DND-41 (cell line): ENCODE measurements around the gene MEI1.

ENCODE experiments used
- CTCF ChIP-seq: IDR thresholded peaks from 2 replicates; pipeline ENCODE4 v1.5.1; 2012; ENCODE audit warnings: borderline replicate concordance, low read length, moderate library complexity, mild to moderate bottlenecking; ENCODE audit not compliant: poor library complexity, severe bottlenecking; ENCODE audit errors: extremely low read depth
- EZH2 ChIP-seq: IDR thresholded peaks from 3 replicates; pipeline ENCODE4 v1.6.1; 2012; ENCODE audit warnings: borderline replicate concordance, low read depth, mild to moderate bottlenecking, moderate library complexity, low read length, inconsistent platforms; ENCODE audit not compliant: severe bottlenecking

- TF ChIP-seq CTCF (no peak), EZH2 (no peak)
Observed at GRCh38 chr22:41752011-41752970, 53.0 kb downstream of the MEI1 start.
